Trophoblast cell (in vitro differentiated cells and primary cell): ENCODE data around the gene LDAH. TPM values are rescaled to one million over a fixed set of nuclear protein-coding genes. Genes with fewer than 3 reads are reported as not detected.
A peak's percentile ranks its signal among the peaks of the same experiment; 100 is the strongest.

Experiments used
- DNase-seq, 2 donors: peaks; one replicate each; pipeline ENCODE4 v3.0.0-alpha.2; 2016
- H2AFZ ChIP-seq: 2 replicates; pipeline ENCODE4 v1.6.1; 2013; ENCODE audit warnings: low read length, moderate library complexity, mild to moderate bottlenecking; ENCODE audit not compliant: insufficient read depth, poor library complexity
- H2AK5ac ChIP-seq: 2 replicates; pipeline ENCODE4 v1.6.1; 2013; ENCODE audit warnings: mild to moderate bottlenecking, low read length
- H2BK120ac ChIP-seq: 2 replicates; pipeline ENCODE4 v1.6.1; 2013; ENCODE audit warnings: low read length, mild to moderate bottlenecking, moderate library complexity; ENCODE audit not compliant: insufficient read depth, poor library complexity
- H2BK12ac ChIP-seq: 2 replicates; pipeline ENCODE4 v1.6.1; 2013; ENCODE audit warnings: mild to moderate bottlenecking, low read length, moderate library complexity
- H2BK5ac ChIP-seq: 2 replicates; pipeline ENCODE4 v1.6.1; 2013; ENCODE audit warnings: low read length, low read depth, moderate library complexity, mild to moderate bottlenecking; ENCODE audit not compliant: poor library complexity
- H3K14ac ChIP-seq: 2 replicates; pipeline ENCODE4 v1.6.1; 2013; ENCODE audit warnings: mild to moderate bottlenecking, low read length
- H3K18ac ChIP-seq: 2 replicates; pipeline ENCODE4 v1.6.1; 2013; ENCODE audit warnings: mild to moderate bottlenecking, low read length
- H3K23ac ChIP-seq: 2 replicates; pipeline ENCODE4 v1.6.1; 2013; ENCODE audit warnings: low read length
- H3K27ac ChIP-seq: 2 replicates; pipeline ENCODE4 v1.5.1; 2013; ENCODE audit warnings: low read depth, mild to moderate bottlenecking, inconsistent platforms, low read length, moderate library complexity
- H3K27me3 ChIP-seq: 2 replicates; pipeline ENCODE4 v1.6.1; 2013; ENCODE audit warnings: inconsistent platforms, mild to moderate bottlenecking, low read length, moderate library complexity; ENCODE audit not compliant: insufficient read depth
- H3K36me3 ChIP-seq, 2 experiments: 1 replicate in 1 of 2; 2 replicates in 1 of 2; pipeline ENCODE4 v1.6.1; 2013; ENCODE audit warnings: low read length in 2 of 2, mild to moderate bottlenecking in 2 of 2, moderate library complexity in 1 of 2; ENCODE audit not compliant: insufficient read depth in 2 of 2, control insufficient read depth in 1 of 2
- H3K4ac ChIP-seq: 2 replicates; pipeline ENCODE4 v1.6.1; 2013; ENCODE audit warnings: low read depth, mild to moderate bottlenecking, low read length, moderate library complexity
- H3K4me1 ChIP-seq, 2 experiments: 1 replicate in 1 of 2; 2 replicates in 1 of 2; pipeline ENCODE4 v1.6.1; 2013; ENCODE audit warnings: low read length in 2 of 2, mild to moderate bottlenecking in 2 of 2, moderate library complexity in 1 of 2; ENCODE audit not compliant: insufficient read depth in 2 of 2, control insufficient read depth in 1 of 2
- H3K4me2 ChIP-seq: 2 replicates; pipeline ENCODE4 v1.6.1; 2013; ENCODE audit warnings: inconsistent platforms, mild to moderate bottlenecking, low read length, moderate library complexity
- H3K4me3 ChIP-seq: 2 replicates; pipeline ENCODE4 v1.5.1; 2013; ENCODE audit warnings: mild to moderate bottlenecking, low read depth, low read length, inconsistent platforms
- H3K79me1 ChIP-seq: one replicate; pipeline ENCODE4 v1.6.1; 2013; ENCODE audit warnings: low read length
- H3K79me2 ChIP-seq: 2 replicates; pipeline ENCODE4 v1.6.1; 2013; ENCODE audit warnings: low read length, mild to moderate bottlenecking; ENCODE audit not compliant: control insufficient read depth, insufficient read depth, poor library complexity
- H3K9ac ChIP-seq: 2 replicates; pipeline ENCODE4 v1.6.1; 2013; ENCODE audit warnings: mild to moderate bottlenecking, low read length
- H3K9me3 ChIP-seq: 2 replicates; pipeline ENCODE4 v1.6.1; 2013; ENCODE audit warnings: low read depth, mild to moderate bottlenecking, control low read depth, inconsistent platforms, low read length; ENCODE audit not compliant: insufficient read depth
- H4K12ac ChIP-seq: 2 replicates; pipeline ENCODE4 v1.6.1; 2013; ENCODE audit warnings: low read depth, mild to moderate bottlenecking, low read length, moderate library complexity
- H4K8ac ChIP-seq: 2 replicates; pipeline ENCODE4 v1.6.1; 2013; ENCODE audit warnings: low read depth, mild to moderate bottlenecking, low read length, moderate library complexity
- H4K91ac ChIP-seq: one replicate; pipeline ENCODE4 v1.6.1; 2013; ENCODE audit warnings: low read depth, mild to moderate bottlenecking, low read length, moderate library complexity
- WGBS: extraction: QIAGEN DNeasy Blood & Tissue Kit; methylation state at CpG from one replicate; pipeline ENCODE4 v1.1.7; 2013; ENCODE audit warnings: missing lambda C conversion rate; ENCODE audit not compliant: insufficient read length, insufficient coverage; ENCODE audit errors: extremely low coverage; 5-methylcytosine and 5-hydroxymethylcytosine counted together
- polyA plus RNA-seq: library from polyadenylated mRNA; stranded (reverse); fragments of 200-250 nt; gene quantifications from 2 replicates; pipeline ENCODE4 v1.2.3, GENCODE V29; 2013

The LDAH gene
- polyA plus RNA-seq = 13.6 and 13.9 TPM in 2 replicates

- H3K79me2 ChIP-seq = peaks cover 6% of the 10 kb centered on the region
- H2BK120ac ChIP-seq = peak within 1 kb of the TSS; percentile 64
- no peaks in the 10 kb centered on the region for H3K4me1 ChIP-seq
- DNase-seq = peak; percentile 84 to 89
- peak within 1 kb of the TSS; percentile 55 for H3K4me2 ChIP-seq
- H3K36me3 ChIP-seq = no peaks in the 10 kb centered on the region
- H3K23ac ChIP-seq = no peak within 1 kb of the TSS
- peak within 1 kb of the TSS; percentile 91 for H3K4me3 ChIP-seq
- H4K8ac ChIP-seq = peak within 1 kb of the TSS; percentile 98
- no peaks in the 10 kb centered on the region for H3K27me3 ChIP-seq
- H3K9me3 ChIP-seq = no peaks in the 10 kb centered on the region
- peak within 1 kb of the TSS; percentile 94 for H3K9ac ChIP-seq
- H3K79me1 ChIP-seq = peaks cover 7% of the 10 kb centered on the region
- peak within 1 kb of the TSS; percentile 88 for H4K91ac ChIP-seq
- peak within 1 kb of the TSS; percentile 63 for H3K27ac ChIP-seq
- peak within 1 kb of the TSS; percentile 92 for H2AFZ ChIP-seq
- H4K12ac ChIP-seq = peak within 1 kb of the TSS; percentile 96
- H2AK5ac ChIP-seq = peak within 1 kb of the TSS; percentile 92
- H3K18ac ChIP-seq = peak within 1 kb of the TSS; percentile 94
- H3K4ac ChIP-seq = peak within 1 kb of the TSS; percentile 81
- no CpG with 5 or more reads among the region's 46 CpGs for WGBS
- H3K14ac ChIP-seq = peak within 1 kb of the TSS; percentile 88
- peak within 1 kb of the TSS; percentile 11 for H2BK12ac ChIP-seq
- peak within 1 kb of the TSS; percentile 84 for H2BK5ac ChIP-seq
These were observed at the start of gene LDAH for GRCh38 chr2:20822535-20823490. LDAH (minus strand) TSS chr2:20823101; CDS start chr2:20801463, 21,638 bp downstream.

GRCh38 chr2:20868377-20868776 lies 45.5 kb upstream of the LDAH start:
- Histone ChIP-seq H3K4me2 (no peak overlapping the region), H2BK12ac (no peak overlapping the region), H4K8ac (no peak overlapping the region), H3K79me2 (no peaks in the 10 kb centered on the region), H4K12ac (no peak overlapping the region), H3K36me3 (no peaks in the 10 kb centered on the region), H3K9me3 (peaks cover 3% of the 10 kb centered on the region), H2AFZ (no peak overlapping the region), H3K4me3 (no peak overlapping the region), H2AK5ac (no peak overlapping the region), H3K23ac (no peak overlapping the region), H3K27me3 (no peaks in the 10 kb centered on the region), H2BK120ac (no peak overlapping the region), H3K9ac (no peak overlapping the region), H3K4ac (no peak overlapping the region), H2BK5ac (no peak overlapping the region), H3K79me1 (no peaks in the 10 kb centered on the region), H3K18ac (no peak overlapping the region), H4K91ac (no peak overlapping the region), H3K27ac (no peak overlapping the region), H3K14ac (no peak overlapping the region), H3K4me1 (no peaks in the 10 kb centered on the region)
- DNase-seq = no peak
- WGBS = no CpG with 5 or more reads among the region's 2 CpGs

- H3K4ac ChIP-seq = no peak overlapping the region
- no peak overlapping the region for H3K9ac ChIP-seq
- no peaks in the 10 kb centered on the region for H3K36me3 ChIP-seq
- no peak overlapping the region for H2BK12ac ChIP-seq
- no peak overlapping the region for H2AFZ ChIP-seq
- H3K23ac ChIP-seq = no peak overlapping the region
- H3K4me2 ChIP-seq = no peak overlapping the region
- H3K4me3 ChIP-seq = no peak overlapping the region
- no peak overlapping the region for H2AK5ac ChIP-seq
- no peak for DNase-seq
- H3K79me2 ChIP-seq = no peaks in the 10 kb centered on the region
- no peak overlapping the region for H3K27ac ChIP-seq
- no peak overlapping the region for H3K18ac ChIP-seq
- H3K27me3 ChIP-seq = no peaks in the 10 kb centered on the region
- H3K4me1 ChIP-seq = no peaks in the 10 kb centered on the region
- H2BK120ac ChIP-seq = no peak overlapping the region
- H3K9me3 ChIP-seq = no peaks in the 10 kb centered on the region
- no peak overlapping the region for H2BK5ac ChIP-seq
- H4K91ac ChIP-seq = no peak overlapping the region
- no CpG with 5 or more reads among the region's 6 CpGs for WGBS
- H4K8ac ChIP-seq = no peak overlapping the region
- H3K14ac ChIP-seq = no peak overlapping the region
- no peak overlapping the region for H4K12ac ChIP-seq
- no peaks in the 10 kb centered on the region for H3K79me1 ChIP-seq
These were observed 39.9 kb upstream of the LDAH start for GRCh38 chr2:20862850-20863249.

DNA sequence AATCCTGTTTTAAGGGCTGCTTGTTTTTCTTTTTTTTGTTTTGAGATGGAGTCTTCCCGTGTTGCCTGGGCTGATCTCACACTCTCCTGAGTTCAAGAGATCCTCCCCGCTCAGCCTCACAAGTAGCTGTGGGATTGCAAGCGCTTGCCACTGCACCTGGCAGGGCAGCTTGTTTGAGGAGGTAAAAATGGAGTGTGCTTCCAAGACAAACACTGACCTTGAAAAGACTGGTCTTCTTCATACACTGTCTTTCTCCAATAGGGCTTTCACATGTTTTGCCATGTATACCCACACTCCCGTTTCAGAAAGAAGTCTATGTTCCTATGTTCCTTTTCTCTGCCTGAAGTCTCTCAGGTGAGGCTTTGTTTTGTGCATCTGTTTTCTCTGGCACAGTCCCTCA lies 32.6 kb upstream of the LDAH start:
- no peak overlapping the region for H3K4me2 ChIP-seq
- H3K4ac ChIP-seq = no peak overlapping the region
- no peaks in the 10 kb centered on the region for H3K79me2 ChIP-seq
- H2AK5ac ChIP-seq = no peak overlapping the region
- no peak overlapping the region for H3K14ac ChIP-seq
- H3K79me1 ChIP-seq = no peaks in the 10 kb centered on the region
- no peak overlapping the region for H3K9ac ChIP-seq
- H3K4me1 ChIP-seq = no peaks in the 10 kb centered on the region
- H3K27ac ChIP-seq = no peak overlapping the region
- H3K18ac ChIP-seq = no peak overlapping the region
- DNase-seq = no peak
- no peak overlapping the region for H4K12ac ChIP-seq
- no peaks in the 10 kb centered on the region for H3K9me3 ChIP-seq
- no peak overlapping the region for H2BK5ac ChIP-seq
- no peak overlapping the region for H2AFZ ChIP-seq
- WGBS = no CpG with 5 or more reads among the region's 4 CpGs
- H3K4me3 ChIP-seq = no peak overlapping the region
- no peak overlapping the region for H4K91ac ChIP-seq
- no peaks in the 10 kb centered on the region for H3K36me3 ChIP-seq
- no peaks in the 10 kb centered on the region for H3K27me3 ChIP-seq
- H4K8ac ChIP-seq = no peak overlapping the region
- no peak overlapping the region for H3K23ac ChIP-seq
- H2BK120ac ChIP-seq = no peak overlapping the region
- H2BK12ac ChIP-seq = no peak overlapping the region
